ENCODE data around the gene ZNF638.

DNA sequence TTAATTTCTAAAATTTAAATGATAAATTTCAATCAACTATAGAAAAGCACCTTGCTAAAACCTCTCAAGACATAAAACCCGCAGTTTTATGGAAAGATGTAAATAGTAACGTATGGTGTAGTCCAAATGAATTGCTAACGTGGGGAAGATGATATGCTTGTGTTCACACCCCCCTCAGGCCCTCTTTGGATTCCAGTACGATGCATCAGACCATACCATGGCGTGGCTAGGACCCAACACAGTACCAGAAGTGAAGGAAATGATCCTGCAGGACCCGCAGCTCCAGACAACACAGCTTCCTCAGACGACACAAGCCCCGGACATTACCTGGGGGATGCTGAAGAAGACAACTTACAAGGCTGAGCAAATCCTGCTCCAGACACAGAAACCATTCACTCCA is 61.6 kb downstream of the ZNF638 start:
- TF ChIP-seq, protein P1, sequence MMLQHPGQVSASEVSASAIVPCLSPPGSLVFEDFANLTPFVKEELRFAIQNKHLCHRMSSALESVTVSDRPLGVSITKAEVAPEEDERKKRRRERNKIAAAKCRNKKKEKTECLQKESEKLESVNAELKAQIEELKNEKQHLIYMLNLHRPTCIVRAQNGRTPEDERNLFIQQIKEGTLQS (CRISPR knock-in tag; conservative IDR thresholded peaks at IDR 0.05) = no peak
- TF ChIP-seq, protein P2, sequence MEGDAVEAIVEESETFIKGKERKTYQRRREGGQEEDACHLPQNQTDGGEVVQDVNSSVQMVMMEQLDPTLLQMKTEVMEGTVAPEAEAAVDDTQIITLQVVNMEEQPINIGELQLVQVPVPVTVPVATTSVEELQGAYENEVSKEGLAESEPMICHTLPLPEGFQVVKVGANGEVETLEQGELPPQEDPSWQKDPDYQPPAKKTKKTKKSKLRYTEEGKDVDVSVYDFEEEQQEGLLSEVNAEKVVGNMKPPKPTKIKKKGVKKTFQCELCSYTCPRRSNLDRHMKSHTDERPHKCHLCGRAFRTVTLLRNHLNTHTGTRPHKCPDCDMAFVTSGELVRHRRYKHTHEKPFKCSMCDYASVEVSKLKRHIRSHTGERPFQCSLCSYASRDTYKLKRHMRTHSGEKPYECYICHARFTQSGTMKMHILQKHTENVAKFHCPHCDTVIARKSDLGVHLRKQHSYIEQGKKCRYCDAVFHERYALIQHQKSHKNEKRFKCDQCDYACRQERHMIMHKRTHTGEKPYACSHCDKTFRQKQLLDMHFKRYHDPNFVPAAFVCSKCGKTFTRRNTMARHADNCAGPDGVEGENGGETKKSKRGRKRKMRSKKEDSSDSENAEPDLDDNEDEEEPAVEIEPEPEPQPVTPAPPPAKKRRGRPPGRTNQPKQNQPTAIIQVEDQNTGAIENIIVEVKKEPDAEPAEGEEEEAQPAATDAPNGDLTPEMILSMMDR (IDR thresholded peaks at IDR 0.05) = no peak
- TF ChIP-seq, protein P3, sequence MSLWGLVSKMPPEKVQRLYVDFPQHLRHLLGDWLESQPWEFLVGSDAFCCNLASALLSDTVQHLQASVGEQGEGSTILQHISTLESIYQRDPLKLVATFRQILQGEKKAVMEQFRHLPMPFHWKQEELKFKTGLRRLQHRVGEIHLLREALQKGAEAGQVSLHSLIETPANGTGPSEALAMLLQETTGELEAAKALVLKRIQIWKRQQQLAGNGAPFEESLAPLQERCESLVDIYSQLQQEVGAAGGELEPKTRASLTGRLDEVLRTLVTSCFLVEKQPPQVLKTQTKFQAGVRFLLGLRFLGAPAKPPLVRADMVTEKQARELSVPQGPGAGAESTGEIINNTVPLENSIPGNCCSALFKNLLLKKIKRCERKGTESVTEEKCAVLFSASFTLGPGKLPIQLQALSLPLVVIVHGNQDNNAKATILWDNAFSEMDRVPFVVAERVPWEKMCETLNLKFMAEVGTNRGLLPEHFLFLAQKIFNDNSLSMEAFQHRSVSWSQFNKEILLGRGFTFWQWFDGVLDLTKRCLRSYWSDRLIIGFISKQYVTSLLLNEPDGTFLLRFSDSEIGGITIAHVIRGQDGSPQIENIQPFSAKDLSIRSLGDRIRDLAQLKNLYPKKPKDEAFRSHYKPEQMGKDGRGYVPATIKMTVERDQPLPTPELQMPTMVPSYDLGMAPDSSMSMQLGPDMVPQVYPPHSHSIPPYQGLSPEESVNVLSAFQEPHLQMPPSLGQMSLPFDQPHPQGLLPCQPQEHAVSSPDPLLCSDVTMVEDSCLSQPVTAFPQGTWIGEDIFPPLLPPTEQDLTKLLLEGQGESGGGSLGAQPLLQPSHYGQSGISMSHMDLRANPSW (CRISPR knock-in tag; conservative IDR thresholded peaks at IDR 0.05; ENCODE audit: low read depth) = no peak
- TF ChIP-seq, protein P4, sequence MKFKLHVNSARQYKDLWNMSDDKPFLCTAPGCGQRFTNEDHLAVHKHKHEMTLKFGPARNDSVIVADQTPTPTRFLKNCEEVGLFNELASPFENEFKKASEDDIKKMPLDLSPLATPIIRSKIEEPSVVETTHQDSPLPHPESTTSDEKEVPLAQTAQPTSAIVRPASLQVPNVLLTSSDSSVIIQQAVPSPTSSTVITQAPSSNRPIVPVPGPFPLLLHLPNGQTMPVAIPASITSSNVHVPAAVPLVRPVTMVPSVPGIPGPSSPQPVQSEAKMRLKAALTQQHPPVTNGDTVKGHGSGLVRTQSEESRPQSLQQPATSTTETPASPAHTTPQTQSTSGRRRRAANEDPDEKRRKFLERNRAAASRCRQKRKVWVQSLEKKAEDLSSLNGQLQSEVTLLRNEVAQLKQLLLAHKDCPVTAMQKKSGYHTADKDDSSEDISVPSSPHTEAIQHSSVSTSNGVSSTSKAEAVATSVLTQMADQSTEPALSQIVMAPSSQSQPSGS (CRISPR knock-in tag; IDR thresholded peaks at IDR 0.05; ENCODE audit: borderline replicate concordance, low read depth) = no peak
- no peak for TF ChIP-seq NR2C2 (CRISPR knock-in tag; IDR thresholded peaks at IDR 0.05)
- TF ChIP-seq ZSCAN18 (CRISPR knock-in tag; IDR thresholded peaks at IDR 0.05) = no peak
- no peak for TF ChIP-seq IRF2 (CRISPR knock-in tag; IDR thresholded peaks at IDR 0.05; ENCODE audit: borderline replicate concordance, low read depth)
- no peak for TF ChIP-seq SMAD4 (CRISPR knock-in tag; IDR thresholded peaks at IDR 0.05)
- no peak for TF ChIP-seq CREB1 (CRISPR knock-in tag; IDR thresholded peaks at IDR 0.05)
- no peak for TF ChIP-seq ETV6 (CRISPR knock-in tag; IDR thresholded peaks at IDR 0.05)
- no peak for TF ChIP-seq RELA (CRISPR knock-in tag; IDR thresholded peaks at IDR 0.05; ENCODE audit: borderline replicate concordance)
- no peak for TF ChIP-seq TEAD4 (CRISPR knock-in tag; IDR thresholded peaks at IDR 0.05)
